Trophoblast cell (in vitro differentiated cells and primary cell): ENCODE data around the gene RGSL1.
A peak's percentile ranks its signal among the peaks of the same experiment; 100 is the strongest.

Experiments used
- DNase-seq, 2 donors: peaks; one replicate each; pipeline ENCODE4 v3.0.0-alpha.2; 2016
- H2AFZ ChIP-seq: 2 replicates; pipeline ENCODE4 v1.6.1; 2013; ENCODE audit warnings: low read length, moderate library complexity, mild to moderate bottlenecking; ENCODE audit not compliant: insufficient read depth, poor library complexity
- H2AK5ac ChIP-seq: 2 replicates; pipeline ENCODE4 v1.6.1; 2013; ENCODE audit warnings: mild to moderate bottlenecking, low read length
- H2BK120ac ChIP-seq: 2 replicates; pipeline ENCODE4 v1.6.1; 2013; ENCODE audit warnings: low read length, mild to moderate bottlenecking, moderate library complexity; ENCODE audit not compliant: insufficient read depth, poor library complexity
- H2BK12ac ChIP-seq: 2 replicates; pipeline ENCODE4 v1.6.1; 2013; ENCODE audit warnings: mild to moderate bottlenecking, low read length, moderate library complexity
- H2BK5ac ChIP-seq: 2 replicates; pipeline ENCODE4 v1.6.1; 2013; ENCODE audit warnings: low read length, low read depth, moderate library complexity, mild to moderate bottlenecking; ENCODE audit not compliant: poor library complexity
- H3K14ac ChIP-seq: 2 replicates; pipeline ENCODE4 v1.6.1; 2013; ENCODE audit warnings: mild to moderate bottlenecking, low read length
- H3K18ac ChIP-seq: 2 replicates; pipeline ENCODE4 v1.6.1; 2013; ENCODE audit warnings: mild to moderate bottlenecking, low read length
- H3K23ac ChIP-seq: 2 replicates; pipeline ENCODE4 v1.6.1; 2013; ENCODE audit warnings: low read length
- H3K27ac ChIP-seq: 2 replicates; pipeline ENCODE4 v1.5.1; 2013; ENCODE audit warnings: low read depth, mild to moderate bottlenecking, inconsistent platforms, low read length, moderate library complexity
- H3K27me3 ChIP-seq: 2 replicates; pipeline ENCODE4 v1.6.1; 2013; ENCODE audit warnings: inconsistent platforms, mild to moderate bottlenecking, low read length, moderate library complexity; ENCODE audit not compliant: insufficient read depth
- H3K36me3 ChIP-seq, 2 experiments: 1 replicate in 1 of 2; 2 replicates in 1 of 2; pipeline ENCODE4 v1.6.1; 2013; ENCODE audit warnings: low read length in 2 of 2, mild to moderate bottlenecking in 2 of 2, moderate library complexity in 1 of 2; ENCODE audit not compliant: insufficient read depth in 2 of 2, control insufficient read depth in 1 of 2
- H3K4ac ChIP-seq: 2 replicates; pipeline ENCODE4 v1.6.1; 2013; ENCODE audit warnings: low read depth, mild to moderate bottlenecking, low read length, moderate library complexity
- H3K4me1 ChIP-seq, 2 experiments: 1 replicate in 1 of 2; 2 replicates in 1 of 2; pipeline ENCODE4 v1.6.1; 2013; ENCODE audit warnings: low read length in 2 of 2, mild to moderate bottlenecking in 2 of 2, moderate library complexity in 1 of 2; ENCODE audit not compliant: insufficient read depth in 2 of 2, control insufficient read depth in 1 of 2
- H3K4me2 ChIP-seq: 2 replicates; pipeline ENCODE4 v1.6.1; 2013; ENCODE audit warnings: inconsistent platforms, mild to moderate bottlenecking, low read length, moderate library complexity
- H3K4me3 ChIP-seq: 2 replicates; pipeline ENCODE4 v1.5.1; 2013; ENCODE audit warnings: mild to moderate bottlenecking, low read depth, low read length, inconsistent platforms
- H3K79me1 ChIP-seq: one replicate; pipeline ENCODE4 v1.6.1; 2013; ENCODE audit warnings: low read length
- H3K79me2 ChIP-seq: 2 replicates; pipeline ENCODE4 v1.6.1; 2013; ENCODE audit warnings: low read length, mild to moderate bottlenecking; ENCODE audit not compliant: control insufficient read depth, insufficient read depth, poor library complexity
- H3K9ac ChIP-seq: 2 replicates; pipeline ENCODE4 v1.6.1; 2013; ENCODE audit warnings: mild to moderate bottlenecking, low read length
- H3K9me3 ChIP-seq: 2 replicates; pipeline ENCODE4 v1.6.1; 2013; ENCODE audit warnings: low read depth, mild to moderate bottlenecking, control low read depth, inconsistent platforms, low read length; ENCODE audit not compliant: insufficient read depth
- H4K12ac ChIP-seq: 2 replicates; pipeline ENCODE4 v1.6.1; 2013; ENCODE audit warnings: low read depth, mild to moderate bottlenecking, low read length, moderate library complexity
- H4K8ac ChIP-seq: 2 replicates; pipeline ENCODE4 v1.6.1; 2013; ENCODE audit warnings: low read depth, mild to moderate bottlenecking, low read length, moderate library complexity
- H4K91ac ChIP-seq: one replicate; pipeline ENCODE4 v1.6.1; 2013; ENCODE audit warnings: low read depth, mild to moderate bottlenecking, low read length, moderate library complexity
- WGBS: extraction: QIAGEN DNeasy Blood & Tissue Kit; methylation state at CpG from one replicate; pipeline ENCODE4 v1.1.7; 2013; ENCODE audit warnings: missing lambda C conversion rate; ENCODE audit not compliant: insufficient read length, insufficient coverage; ENCODE audit errors: extremely low coverage; 5-methylcytosine and 5-hydroxymethylcytosine counted together

RGSL1 gene

DNA sequence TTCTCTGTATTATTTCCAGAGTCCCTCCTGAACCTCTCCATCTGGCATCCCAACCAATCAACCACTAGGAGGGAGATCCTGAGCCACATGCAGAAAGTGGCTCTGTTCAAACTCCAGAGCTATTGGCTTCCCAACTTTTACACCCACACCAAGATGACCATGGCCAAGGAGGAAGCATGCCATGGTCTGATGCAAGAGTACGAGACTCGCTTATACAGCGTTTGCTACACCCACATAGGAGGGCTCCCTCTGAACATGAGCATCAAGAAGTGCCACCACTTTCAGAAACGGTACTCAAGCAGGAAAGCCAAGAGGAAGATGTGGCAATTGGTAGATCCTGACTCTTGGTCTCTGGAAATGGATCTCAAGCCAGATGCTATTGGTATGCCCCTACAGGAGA is 23.6 kb downstream of the RGSL1 start:
- WGBS = no CpG with 5 or more reads among the region's 4 CpGs
- no peak overlapping the region for H3K27ac ChIP-seq
- H3K9ac ChIP-seq = no peak overlapping the region
- no peak overlapping the region for H3K23ac ChIP-seq
- no peak overlapping the region for H3K4me3 ChIP-seq
- H4K8ac ChIP-seq = no peak overlapping the region
- no peak overlapping the region for H2AFZ ChIP-seq
- H3K9me3 ChIP-seq = no peaks in the 10 kb centered on the region
- H2BK12ac ChIP-seq = no peak overlapping the region
- H3K79me2 ChIP-seq = no peaks in the 10 kb centered on the region
- no peak for DNase-seq
- no peak overlapping the region for H2AK5ac ChIP-seq
- no peaks in the 10 kb centered on the region for H3K79me1 ChIP-seq
- H3K4me1 ChIP-seq = no peaks in the 10 kb centered on the region
- H3K4me2 ChIP-seq = no peak overlapping the region
- H3K4ac ChIP-seq = no peak overlapping the region
- H2BK120ac ChIP-seq = no peak overlapping the region
- no peak overlapping the region for H3K18ac ChIP-seq
- H3K36me3 ChIP-seq = no peaks in the 10 kb centered on the region
- no peaks in the 10 kb centered on the region for H3K27me3 ChIP-seq
- H4K12ac ChIP-seq = no peak overlapping the region
- H4K91ac ChIP-seq = no peak overlapping the region
- H3K14ac ChIP-seq = no peak overlapping the region
- no peak overlapping the region for H2BK5ac ChIP-seq

DNA sequence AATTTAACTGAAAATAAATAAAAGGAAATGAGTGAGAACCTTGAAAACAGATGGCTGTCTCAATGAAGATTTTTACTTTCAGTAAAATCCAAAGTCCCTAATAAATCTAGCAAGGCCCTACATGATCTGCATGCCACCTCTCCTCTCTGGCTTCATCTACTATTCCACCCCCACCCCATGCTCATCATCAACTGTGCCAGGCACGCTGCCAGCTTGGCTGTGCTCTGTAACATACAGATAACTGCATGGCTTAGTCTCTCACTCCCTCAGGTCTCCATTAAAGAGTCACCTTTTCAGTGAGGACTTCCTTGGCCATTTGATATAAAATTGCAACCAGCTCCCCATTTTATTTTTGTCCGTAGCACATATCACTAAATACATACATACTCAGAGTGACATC is 26.7 kb downstream of the RGSL1 start:
- no peaks in the 10 kb centered on the region for H3K4me1 ChIP-seq
- no peak overlapping the region for H3K9ac ChIP-seq
- no peak for DNase-seq

DNA sequence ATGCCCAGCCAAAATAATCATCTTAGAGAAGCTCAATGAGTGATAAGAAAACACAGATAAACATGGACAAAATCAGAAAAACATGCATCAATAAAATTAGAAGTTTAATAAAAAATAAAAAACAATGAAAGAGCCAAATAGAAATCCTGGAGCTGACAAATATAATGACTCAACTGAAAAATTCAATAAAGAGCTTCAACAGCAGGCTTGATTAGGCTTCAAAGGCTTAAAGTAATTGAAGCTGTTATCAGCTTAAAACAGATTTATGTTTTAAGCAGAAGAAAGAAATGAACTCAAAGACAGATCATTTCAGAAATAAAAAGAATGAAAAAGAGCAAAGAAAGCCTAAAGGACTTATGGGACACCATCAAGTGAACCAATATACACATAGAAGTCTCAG is 28.3 kb downstream of the RGSL1 start:
- Histone ChIP-seq H3K27me3 (no peaks in the 10 kb centered on the region), H4K8ac (no peak overlapping the region), H3K27ac (no peak overlapping the region), H3K79me1 (no peaks in the 10 kb centered on the region), H3K4me3 (no peak overlapping the region), H2BK5ac (no peak overlapping the region), H4K91ac (no peak overlapping the region), H3K36me3 (no peaks in the 10 kb centered on the region), H3K14ac (no peak overlapping the region), H3K9ac (no peak overlapping the region), H3K23ac (no peak overlapping the region), H2BK120ac (no peak overlapping the region), H2BK12ac (no peak overlapping the region), H3K4me2 (no peak overlapping the region), H2AFZ (no peak overlapping the region), H3K4me1 (no peaks in the 10 kb centered on the region), H3K79me2 (no peaks in the 10 kb centered on the region), H3K18ac (no peak overlapping the region), H3K9me3 (no peaks in the 10 kb centered on the region), H4K12ac (no peak overlapping the region), H3K4ac (no peak overlapping the region), H2AK5ac (no peak overlapping the region)
- no peak for DNase-seq

More for the DNA sequence above, 26.7 kb downstream of the RGSL1 start:
- H3K14ac ChIP-seq = no peak overlapping the region
- H2AK5ac ChIP-seq = no peak overlapping the region
- H3K79me1 ChIP-seq = no peaks in the 10 kb centered on the region
- no peak overlapping the region for H4K12ac ChIP-seq
- H3K18ac ChIP-seq = no peak overlapping the region
- no peak overlapping the region for H2BK12ac ChIP-seq
- no peaks in the 10 kb centered on the region for H3K27me3 ChIP-seq
- no peak overlapping the region for H3K23ac ChIP-seq
- no CpG with 5 or more reads among the region's 2 CpGs for WGBS
- no peak overlapping the region for H2AFZ ChIP-seq
- H3K9me3 ChIP-seq = no peaks in the 10 kb centered on the region
- H3K79me2 ChIP-seq = no peaks in the 10 kb centered on the region
- H3K27ac ChIP-seq = no peak overlapping the region
- H3K4me3 ChIP-seq = no peak overlapping the region
- no peak overlapping the region for H2BK5ac ChIP-seq
- no peak overlapping the region for H3K4ac ChIP-seq
- no peak overlapping the region for H4K8ac ChIP-seq
- no peak overlapping the region for H4K91ac ChIP-seq
- no peak overlapping the region for H3K4me2 ChIP-seq
- H3K36me3 ChIP-seq = no peaks in the 10 kb centered on the region
- no peak overlapping the region for H2BK120ac ChIP-seq

DNA sequence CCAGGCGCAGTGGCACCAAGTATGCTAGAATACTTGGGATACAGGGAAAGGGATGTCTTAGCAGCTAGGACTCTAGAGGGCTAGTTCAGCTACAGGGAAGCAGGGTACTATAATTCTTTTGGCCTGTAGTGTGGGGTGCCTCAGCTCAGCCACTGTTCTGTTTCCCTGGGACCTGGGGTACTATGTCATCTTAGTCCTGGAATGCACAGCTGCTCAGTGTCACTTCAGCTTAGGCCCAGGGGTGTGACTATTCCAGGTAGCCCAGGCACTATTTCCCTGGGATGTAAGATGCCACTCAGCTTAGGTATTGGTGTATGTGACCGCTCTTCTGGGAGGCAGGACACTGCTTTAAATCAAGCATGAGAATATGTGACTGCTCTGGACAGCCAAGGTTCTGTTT is 34.1 kb downstream of the RGSL1 start:
- H3K4me2 ChIP-seq = no peak overlapping the region
- no peak overlapping the region for H4K8ac ChIP-seq
- H3K18ac ChIP-seq = no peak overlapping the region
- H3K4ac ChIP-seq = no peak overlapping the region
- DNase-seq = no peak
- no peak overlapping the region for H2BK5ac ChIP-seq
- no peaks in the 10 kb centered on the region for H3K36me3 ChIP-seq
- no peak overlapping the region for H3K27ac ChIP-seq
- H3K79me2 ChIP-seq = no peaks in the 10 kb centered on the region
- no peak overlapping the region for H4K12ac ChIP-seq
- H3K79me1 ChIP-seq = no peaks in the 10 kb centered on the region
- no peak overlapping the region for H2AK5ac ChIP-seq
- peak overlapping the region; percentile 35 for H3K4me3 ChIP-seq
- H4K91ac ChIP-seq = no peak overlapping the region
- no peak overlapping the region for H2BK120ac ChIP-seq
- no peak overlapping the region for H3K14ac ChIP-seq
- H3K9me3 ChIP-seq = peaks cover 3% of the 10 kb centered on the region
- no peak overlapping the region for H3K9ac ChIP-seq
- no peak overlapping the region for H2BK12ac ChIP-seq
- H2AFZ ChIP-seq = no peak overlapping the region
- WGBS = no CpG with 5 or more reads among the region's 2 CpGs
- no peaks in the 10 kb centered on the region for H3K4me1 ChIP-seq
- H3K27me3 ChIP-seq = no peaks in the 10 kb centered on the region
- no peak overlapping the region for H3K23ac ChIP-seq
